Right lobe of liver (tissue), 4 donors: ENCODE results near the gene MDM2.

Source experiments
- POLR2A ChIP-seq: fragments of 450-650 bp; IDR thresholded peaks from one replicate; pipeline ENCODE4 v1.6.1; 2017; ENCODE audit warnings: antibody characterized with exemption, mild to moderate bottlenecking
- TF ChIP-seq, protein P1 (sequence below), 4 donors: fragments of 200-600 bp in 3 of 4; fragments of 450-650 bp in 1 of 4; IDR thresholded peaks; one replicate each; pipeline versions ENCODE4 v1.5.1 to v1.8.0; 2016 to 2022; ENCODE audit warnings: antibody characterized with exemption in 4 of 4, mild to moderate bottlenecking in 2 of 4
- donor health status: DM: no; HTN: no; CAD: no.
- donor health status: DM: no; HTN: no; CAD: no.
- donor health status: DM: no; HTN: yes; CAD: no.

DNA sequence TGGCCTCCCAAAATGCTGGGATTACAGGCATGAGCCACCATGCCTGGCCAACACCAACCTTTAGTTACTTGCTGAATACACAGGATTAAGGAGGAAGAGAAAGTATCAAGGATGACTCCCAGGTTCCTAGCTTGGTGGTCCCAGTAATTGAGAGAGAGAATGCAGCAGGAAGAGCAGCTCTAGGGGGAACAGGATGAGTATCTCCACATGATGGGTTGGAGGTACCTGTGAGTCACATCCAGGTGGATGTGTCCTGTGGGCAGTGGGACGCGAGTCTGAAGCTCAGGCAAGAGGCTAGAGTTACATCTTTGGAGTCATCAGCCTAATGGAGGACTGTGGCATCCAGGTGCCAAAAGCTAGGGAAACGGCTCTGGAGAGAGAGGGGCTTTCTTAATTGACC lies 47.1 kb downstream of the MDM2 start:
- TF ChIP-seq, protein P1, sequence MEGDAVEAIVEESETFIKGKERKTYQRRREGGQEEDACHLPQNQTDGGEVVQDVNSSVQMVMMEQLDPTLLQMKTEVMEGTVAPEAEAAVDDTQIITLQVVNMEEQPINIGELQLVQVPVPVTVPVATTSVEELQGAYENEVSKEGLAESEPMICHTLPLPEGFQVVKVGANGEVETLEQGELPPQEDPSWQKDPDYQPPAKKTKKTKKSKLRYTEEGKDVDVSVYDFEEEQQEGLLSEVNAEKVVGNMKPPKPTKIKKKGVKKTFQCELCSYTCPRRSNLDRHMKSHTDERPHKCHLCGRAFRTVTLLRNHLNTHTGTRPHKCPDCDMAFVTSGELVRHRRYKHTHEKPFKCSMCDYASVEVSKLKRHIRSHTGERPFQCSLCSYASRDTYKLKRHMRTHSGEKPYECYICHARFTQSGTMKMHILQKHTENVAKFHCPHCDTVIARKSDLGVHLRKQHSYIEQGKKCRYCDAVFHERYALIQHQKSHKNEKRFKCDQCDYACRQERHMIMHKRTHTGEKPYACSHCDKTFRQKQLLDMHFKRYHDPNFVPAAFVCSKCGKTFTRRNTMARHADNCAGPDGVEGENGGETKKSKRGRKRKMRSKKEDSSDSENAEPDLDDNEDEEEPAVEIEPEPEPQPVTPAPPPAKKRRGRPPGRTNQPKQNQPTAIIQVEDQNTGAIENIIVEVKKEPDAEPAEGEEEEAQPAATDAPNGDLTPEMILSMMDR (IDR thresholded peaks at IDR 0.05): no peak
- no peak for TF ChIP-seq POLR2A
